ENCODE measurements around the gene NFATC2.

Gene NFATC2

DNA sequence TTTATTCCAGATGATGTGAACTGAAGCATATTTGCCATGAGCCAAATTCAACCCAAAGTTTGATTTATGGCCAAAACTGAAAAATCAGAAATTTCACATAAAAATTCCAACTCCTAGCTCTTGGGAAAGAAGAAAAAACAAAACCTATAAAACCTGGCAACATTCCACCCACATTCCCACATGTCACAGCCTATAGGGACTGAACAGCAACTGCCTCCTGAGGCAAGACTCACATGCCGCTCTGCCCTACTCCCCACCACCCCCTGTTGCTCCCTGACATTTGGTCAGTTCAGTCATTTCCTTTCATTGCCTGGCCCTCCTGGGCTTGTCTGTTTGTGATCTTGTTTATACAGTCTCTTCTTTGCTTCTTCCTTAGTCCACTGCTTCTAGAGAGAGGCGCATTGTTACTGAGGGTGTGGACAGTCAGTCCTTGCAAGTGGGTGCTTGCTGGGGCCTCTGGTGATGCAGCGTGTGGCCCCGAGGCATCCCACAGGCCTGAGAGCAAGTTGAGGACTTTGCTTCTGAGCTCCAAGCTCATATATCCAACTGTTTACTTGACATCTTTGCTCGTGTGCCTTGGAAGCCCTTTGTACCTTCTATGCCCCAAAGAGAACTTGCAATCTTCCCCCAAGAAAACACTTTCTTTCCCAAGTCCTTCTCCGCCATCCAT, 31.4 kb downstream of the NFATC2 start:
- H3K27me3 ChIP-seq (ENCODE audit: insufficient read depth, low read depth, severe bottlenecking): peaks cover 90% of the 10 kb centered on the region
- no peaks in the 10 kb centered on the region for H3K36me3 ChIP-seq
- TF ChIP-seq, protein P1, sequence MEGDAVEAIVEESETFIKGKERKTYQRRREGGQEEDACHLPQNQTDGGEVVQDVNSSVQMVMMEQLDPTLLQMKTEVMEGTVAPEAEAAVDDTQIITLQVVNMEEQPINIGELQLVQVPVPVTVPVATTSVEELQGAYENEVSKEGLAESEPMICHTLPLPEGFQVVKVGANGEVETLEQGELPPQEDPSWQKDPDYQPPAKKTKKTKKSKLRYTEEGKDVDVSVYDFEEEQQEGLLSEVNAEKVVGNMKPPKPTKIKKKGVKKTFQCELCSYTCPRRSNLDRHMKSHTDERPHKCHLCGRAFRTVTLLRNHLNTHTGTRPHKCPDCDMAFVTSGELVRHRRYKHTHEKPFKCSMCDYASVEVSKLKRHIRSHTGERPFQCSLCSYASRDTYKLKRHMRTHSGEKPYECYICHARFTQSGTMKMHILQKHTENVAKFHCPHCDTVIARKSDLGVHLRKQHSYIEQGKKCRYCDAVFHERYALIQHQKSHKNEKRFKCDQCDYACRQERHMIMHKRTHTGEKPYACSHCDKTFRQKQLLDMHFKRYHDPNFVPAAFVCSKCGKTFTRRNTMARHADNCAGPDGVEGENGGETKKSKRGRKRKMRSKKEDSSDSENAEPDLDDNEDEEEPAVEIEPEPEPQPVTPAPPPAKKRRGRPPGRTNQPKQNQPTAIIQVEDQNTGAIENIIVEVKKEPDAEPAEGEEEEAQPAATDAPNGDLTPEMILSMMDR (IDR thresholded peaks at IDR 0.05; ENCODE audit: low read depth, low read length): no peak
- no peak for DNase-seq
- no peaks in the 10 kb centered on the region for H3K9me3 ChIP-seq (ENCODE audit: severe bottlenecking)
- H3K4me3 ChIP-seq (ENCODE audit: low read depth, low read length): no peak overlapping the region
- H3K27ac ChIP-seq: no peak overlapping the region

DNA sequence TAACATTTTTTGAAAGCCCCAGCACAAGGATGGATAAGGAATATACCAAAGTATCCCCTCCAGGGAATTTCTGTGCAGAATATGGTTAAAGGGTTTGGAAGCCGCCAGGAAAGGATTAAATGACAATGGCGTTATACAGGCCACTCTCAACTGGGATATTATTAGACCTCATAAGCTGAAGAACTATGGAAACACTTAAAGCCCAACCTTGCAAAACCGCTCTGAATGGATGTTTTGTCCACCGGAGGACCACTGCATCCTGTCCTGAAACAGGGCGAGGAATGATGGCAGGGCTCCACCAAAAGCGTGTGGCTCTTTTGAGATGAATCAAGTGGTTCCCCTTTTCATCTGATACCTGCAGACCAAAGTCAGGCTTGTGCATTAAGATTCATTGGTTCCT, 32.4 kb downstream of the NFATC2 start:
- Histone ChIP-seq H3K9me3 (ENCODE audit: severe bottlenecking) (no peaks in the 10 kb centered on the region), H3K4me3 (ENCODE audit: low read depth, low read length) (no peak overlapping the region), H3K27ac (no peak overlapping the region), H3K36me3 (no peaks in the 10 kb centered on the region), H3K27me3 (ENCODE audit: insufficient read depth, low read depth, severe bottlenecking) (peaks cover 90% of the 10 kb centered on the region)
- TF ChIP-seq, protein P1 (IDR thresholded peaks at IDR 0.05; ENCODE audit: low read depth, low read length): no peak
- no peak for DNase-seq

DNA sequence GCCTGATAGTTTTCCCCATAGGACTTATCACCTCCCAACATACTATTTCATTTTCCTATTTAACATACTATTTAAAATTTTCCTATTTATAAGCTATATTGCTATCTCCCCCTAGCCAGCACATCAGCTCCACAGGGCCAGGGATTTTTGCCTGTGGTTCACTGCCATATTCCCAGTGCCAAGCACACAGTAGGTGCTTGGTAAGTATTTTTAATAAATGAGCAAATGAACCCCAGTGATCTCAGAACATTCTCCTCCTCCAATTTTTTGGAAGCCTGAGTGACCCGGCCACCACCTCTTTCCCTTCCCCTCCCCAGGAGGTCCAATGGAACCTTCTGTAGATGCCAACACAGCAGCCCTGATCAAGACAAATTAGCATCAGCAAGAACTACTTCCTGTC, 33.3 kb downstream of the NFATC2 start:
- no peak for DNase-seq
- H3K27me3 ChIP-seq (ENCODE audit: insufficient read depth, low read depth, severe bottlenecking): peaks cover 90% of the 10 kb centered on the region
- TF ChIP-seq, protein P1 (IDR thresholded peaks at IDR 0.05; ENCODE audit: low read depth, low read length): no peak
- H3K9me3 ChIP-seq (ENCODE audit: severe bottlenecking): no peaks in the 10 kb centered on the region
- H3K4me3 ChIP-seq (ENCODE audit: low read depth, low read length): no peak overlapping the region
- H3K27ac ChIP-seq: no peak overlapping the region
- H3K36me3 ChIP-seq: no peaks in the 10 kb centered on the region

DNA sequence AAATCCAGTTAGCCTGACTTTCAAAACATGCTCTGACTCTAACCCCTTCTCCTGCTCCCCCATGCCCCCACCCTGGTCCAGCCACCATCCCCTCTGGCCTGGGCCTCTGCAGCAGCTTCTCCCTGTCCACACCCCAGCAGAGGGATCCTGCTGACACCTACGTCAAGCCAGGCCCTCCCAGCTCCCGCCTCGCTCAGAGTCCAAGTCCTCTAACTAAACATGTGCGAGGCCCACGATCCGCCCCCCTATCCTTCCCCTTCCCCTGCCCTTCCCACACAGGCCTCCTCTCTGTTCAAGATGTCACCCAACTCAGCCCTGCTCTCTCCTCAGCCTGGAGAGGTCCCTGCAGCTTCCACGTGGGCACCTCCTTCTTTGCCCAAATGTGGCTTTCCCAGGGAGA, 33.7 kb downstream of the NFATC2 start:
- Histone ChIP-seq H3K4me3 (ENCODE audit: low read depth, low read length) (no peak overlapping the region), H3K36me3 (no peaks in the 10 kb centered on the region), H3K27ac (no peak overlapping the region)

DNA sequence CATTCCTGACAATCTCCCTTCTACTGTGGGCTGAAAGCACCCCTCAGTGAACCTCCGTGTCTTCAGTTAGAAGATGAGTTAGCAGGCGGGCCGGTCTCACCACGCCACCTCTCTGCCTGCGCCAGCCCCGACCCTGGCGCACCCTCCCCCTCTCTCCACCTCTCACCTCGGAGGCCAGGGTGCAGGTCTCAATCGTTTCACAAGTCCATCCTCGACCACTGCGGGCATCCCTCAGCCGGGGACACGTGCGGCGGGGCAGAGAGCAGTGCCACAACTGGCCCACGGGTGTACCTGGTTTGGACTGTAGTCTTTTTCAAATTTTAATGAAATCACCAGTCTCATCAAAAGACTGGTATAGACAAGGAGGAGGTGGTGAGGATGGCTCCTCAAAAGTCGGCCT, 34.4 kb downstream of the NFATC2 start:
- TF ChIP-seq, protein P1 (IDR thresholded peaks at IDR 0.05; ENCODE audit: low read depth, low read length): no peak
- no peak overlapping the region for H3K4me3 ChIP-seq (ENCODE audit: low read depth, low read length)
- H3K9me3 ChIP-seq (ENCODE audit: severe bottlenecking): no peaks in the 10 kb centered on the region
- DNase-seq: no peak
- no peak overlapping the region for H3K27ac ChIP-seq
- H3K27me3 ChIP-seq (ENCODE audit: insufficient read depth, low read depth, severe bottlenecking): peaks cover 85% of the 10 kb centered on the region
- H3K36me3 ChIP-seq: no peaks in the 10 kb centered on the region

More for the DNA sequence above, 33.7 kb downstream of the NFATC2 start:
- no peak for DNase-seq
- H3K9me3 ChIP-seq (ENCODE audit: severe bottlenecking): no peaks in the 10 kb centered on the region
- TF ChIP-seq, protein P1 (IDR thresholded peaks at IDR 0.05; ENCODE audit: low read depth, low read length): no peak
- H3K27me3 ChIP-seq (ENCODE audit: insufficient read depth, low read depth, severe bottlenecking): peaks cover 88% of the 10 kb centered on the region
